ENCODE measurements around the gene KCNK18. TPM values are rescaled to one million over a fixed set of nuclear protein-coding genes. Genes with fewer than 3 reads are reported as not detected.

KCNK18 gene
- total RNA-seq, 1 experiment from 2014 or later: not detected

GRCh38 chr10:117222976-117223692 lies 25.8 kb downstream of the KCNK18 start:
- no peak overlapping the region for H3K4me3 Mint-ChIP-seq

More at GRCh38 chr10:117222976-117223692, 25.8 kb downstream of the KCNK18 start:
- no peaks in the 10 kb centered on the region for H3K27me3 ChIP-seq (ENCODE audit: insufficient read depth, low read length)
- no peak overlapping the region for H2AK5ac ChIP-seq (ENCODE audit: insufficient read length, low read length)
- H3K27ac ChIP-seq (ENCODE audit: insufficient read length, low read depth, low read length): no peak overlapping the region
- no peak overlapping the region for H3K23ac ChIP-seq (ENCODE audit: insufficient read length, low read depth, low read length)
- DNase-seq: no peak
- H3K79me1 ChIP-seq (ENCODE audit: insufficient read depth, low read depth, low read length, poor library complexity, severe bottlenecking): no peaks in the 10 kb centered on the region
- H3K18ac ChIP-seq (ENCODE audit: insufficient read length, low read depth, low read length): no peak overlapping the region
- no peak overlapping the region for H2BK20ac ChIP-seq (ENCODE audit: low read depth, low read length, poor library complexity, severe bottlenecking)
- no CpG with 5 or more reads among the region's 4 CpGs for WGBS (ENCODE audit: extremely low coverage, insufficient read length, low lambda C conversion rate)
- no peak overlapping the region for H2BK120ac ChIP-seq (ENCODE audit: low read depth, low read length, poor library complexity, severe bottlenecking)
- H3K79me2 ChIP-seq (ENCODE audit: insufficient read depth, low read length): no peaks in the 10 kb centered on the region
- no peak overlapping the region for H2BK5ac ChIP-seq (ENCODE audit: insufficient read length, low read length)
- no peaks in the 10 kb centered on the region for H3K9me3 ChIP-seq (ENCODE audit: control insufficient read depth, low read depth, low read length)
- no peak overlapping the region for H3K9ac ChIP-seq (ENCODE audit: extremely low read depth, insufficient read length, low read length)
- no peak overlapping the region for H3K56ac ChIP-seq (ENCODE audit: insufficient read length, low read depth, low read length)
- Mint-ChIP-seq H3K27me3 (ENCODE audit: low read depth) (peaks cover 21% of the 10 kb centered on the region), H3K4me1 (peaks cover 25 to 42% of the 10 kb centered on the region in 2 experiments), H3K9me3 (no peaks in the 10 kb centered on the region), H3K27ac (peak overlapping the region in 1 of 3 experiments; percentile 94; a peak in 1 of 7 replicates), H3K36me3 (ENCODE audit: insufficient read depth in 1 of 3, low read depth in 3 of 3) (no peaks in the 10 kb centered on the region)
- no peaks in the 10 kb centered on the region for H4K20me1 ChIP-seq (ENCODE audit: control insufficient read depth, insufficient read depth, insufficient read length)
- no peaks in the 10 kb centered on the region for H3K23me2 ChIP-seq (ENCODE audit: insufficient read length, low read depth, low read length, poor library complexity, severe bottlenecking)
- H3K4me2 ChIP-seq (ENCODE audit: insufficient read depth, insufficient read length, low read length): no peak overlapping the region
- no peak overlapping the region for H4K8ac ChIP-seq (replicated peaks; ENCODE audit: insufficient read length, low read depth, low read length)
- no peak overlapping the region for H2BK12ac ChIP-seq (ENCODE audit: insufficient read length, low read depth, low read length)
- no peaks in the 10 kb centered on the region; the same call in 1 of the 2 replicates for H3K4me1 ChIP-seq (ENCODE audit: insufficient read depth, low read length)
- no peak overlapping the region for H4K5ac ChIP-seq (ENCODE audit: insufficient read length, low read depth, low read length)
- no peak overlapping the region for H2AFZ ChIP-seq (ENCODE audit: low read length)
- H3K14ac ChIP-seq (ENCODE audit: insufficient read depth, low read length): no peak overlapping the region
- H4K91ac ChIP-seq (ENCODE audit: insufficient read length, low read depth, low read length): no peak overlapping the region
- H3K4ac ChIP-seq (ENCODE audit: low read depth, low read length): no peak overlapping the region
- no peak overlapping the region for H3T11ph ChIP-seq (ENCODE audit: low read length)
- TF ChIP-seq CTCF (conservative IDR thresholded peaks at IDR 0.05): no peak
- no peak overlapping the region for H2BK15ac ChIP-seq (ENCODE audit: low read depth, low read length)

All from H9 (cell line).